Nephron progenitor cell (in vitro differentiated cells): Measurements from ENCODE around the gene SMYD2.
A peak's percentile ranks its signal among the peaks of the same experiment; 100 is the strongest.

ENCODE experiments used
- DNase-seq: peaks from one replicate; pipeline ENCODE4 v3.0.0; 2021
- H3K27ac Mint-ChIP-seq: 2 replicates; pipeline ENCODE4 v1.8.0; 2021; ENCODE audit warnings: mild to moderate bottlenecking, moderate library complexity, mixed read lengths
- H3K27me3 Mint-ChIP-seq: 2 replicates; pipeline ENCODE4 v1.8.0; 2021; ENCODE audit warnings: mild to moderate bottlenecking, low read depth, mixed read lengths; ENCODE audit not compliant: poor library complexity
- H3K36me3 Mint-ChIP-seq: 2 replicates; pipeline ENCODE4 v1.8.0; 2021; ENCODE audit warnings: low read depth, mixed read lengths
- H3K4me1 Mint-ChIP-seq: 2 replicates; pipeline ENCODE4 v1.8.0; 2021; ENCODE audit warnings: mixed read lengths
- H3K4me3 Mint-ChIP-seq: 2 replicates; pipeline ENCODE4 v1.8.0; 2021; ENCODE audit warnings: mild to moderate bottlenecking, moderate library complexity, mixed read lengths
- H3K9me3 Mint-ChIP-seq: 2 replicates; pipeline ENCODE4 v1.8.0; 2021; ENCODE audit warnings: mild to moderate bottlenecking, moderate library complexity, mixed read lengths
- TF ChIP-seq, protein P1 (sequence below): fragments of 200-600 bp; sonication (generic); IDR thresholded peaks from 2 replicates; pipeline ENCODE4 v1.5.0; 2021; ENCODE audit warnings: antibody characterized with exemption

Gene SMYD2

DNA sequence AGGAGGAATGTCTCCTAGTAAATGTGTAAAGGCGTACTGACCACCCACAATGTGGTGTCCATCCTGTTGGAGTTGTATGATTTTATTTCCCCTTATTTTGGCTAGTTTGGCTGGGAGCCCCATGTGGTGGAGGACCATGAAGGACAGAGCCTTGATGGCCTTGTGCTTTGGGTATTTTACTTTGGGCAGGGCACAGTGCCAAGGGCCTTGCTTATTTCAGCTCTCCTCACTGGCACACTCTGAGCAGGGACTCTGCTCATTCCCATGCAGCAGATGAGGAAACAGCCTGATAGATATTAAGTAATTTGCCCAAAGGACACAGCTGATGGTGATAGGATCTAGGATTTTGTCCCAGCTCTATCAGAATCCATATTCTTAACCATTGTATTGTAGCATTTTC is 50.2 kb downstream of the SMYD2 start:
- no peak for DNase-seq
- Mint-ChIP-seq H3K36me3 (peaks cover 20% of the 10 kb centered on the region), H3K4me1 (peaks cover 24% of the 10 kb centered on the region), H3K27ac (peak overlapping the region; percentile 23), H3K27me3 (peaks cover 7% of the 10 kb centered on the region), H3K9me3 (no peaks in the 10 kb centered on the region), H3K4me3 (no peak overlapping the region)
- TF ChIP-seq, protein P1, sequence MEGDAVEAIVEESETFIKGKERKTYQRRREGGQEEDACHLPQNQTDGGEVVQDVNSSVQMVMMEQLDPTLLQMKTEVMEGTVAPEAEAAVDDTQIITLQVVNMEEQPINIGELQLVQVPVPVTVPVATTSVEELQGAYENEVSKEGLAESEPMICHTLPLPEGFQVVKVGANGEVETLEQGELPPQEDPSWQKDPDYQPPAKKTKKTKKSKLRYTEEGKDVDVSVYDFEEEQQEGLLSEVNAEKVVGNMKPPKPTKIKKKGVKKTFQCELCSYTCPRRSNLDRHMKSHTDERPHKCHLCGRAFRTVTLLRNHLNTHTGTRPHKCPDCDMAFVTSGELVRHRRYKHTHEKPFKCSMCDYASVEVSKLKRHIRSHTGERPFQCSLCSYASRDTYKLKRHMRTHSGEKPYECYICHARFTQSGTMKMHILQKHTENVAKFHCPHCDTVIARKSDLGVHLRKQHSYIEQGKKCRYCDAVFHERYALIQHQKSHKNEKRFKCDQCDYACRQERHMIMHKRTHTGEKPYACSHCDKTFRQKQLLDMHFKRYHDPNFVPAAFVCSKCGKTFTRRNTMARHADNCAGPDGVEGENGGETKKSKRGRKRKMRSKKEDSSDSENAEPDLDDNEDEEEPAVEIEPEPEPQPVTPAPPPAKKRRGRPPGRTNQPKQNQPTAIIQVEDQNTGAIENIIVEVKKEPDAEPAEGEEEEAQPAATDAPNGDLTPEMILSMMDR = no peak

DNA sequence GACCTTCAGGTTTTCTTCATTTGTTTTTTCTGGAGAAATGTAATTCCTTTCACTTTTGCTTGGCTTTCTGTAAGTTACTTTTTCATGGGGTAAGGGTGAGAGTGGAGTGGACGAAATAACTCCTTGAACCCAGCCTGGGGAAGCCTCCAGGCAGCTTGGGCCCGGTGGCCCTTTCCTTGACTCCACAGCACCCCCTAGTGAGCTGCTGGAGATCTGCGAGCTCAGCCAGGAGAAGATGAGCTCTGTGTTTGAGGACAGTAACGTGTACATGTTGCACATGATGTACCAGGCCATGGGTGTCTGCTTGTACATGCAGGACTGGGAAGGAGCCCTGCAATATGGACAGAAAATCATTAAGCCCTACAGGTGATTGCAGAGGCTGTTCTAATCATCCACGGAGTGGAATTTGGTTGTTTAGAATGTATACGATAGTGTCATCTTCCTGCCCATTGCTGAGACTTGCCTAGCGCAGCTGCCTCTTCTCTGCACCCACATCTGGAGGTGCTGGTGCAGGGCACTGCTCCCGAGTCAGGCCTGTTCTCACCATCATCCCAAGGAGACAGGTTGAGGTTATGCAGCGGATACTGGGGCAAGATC is 51.0 kb downstream of the SMYD2 start:
- Mint-ChIP-seq H3K4me3 (no peak overlapping the region), H3K27me3 (peaks cover 7% of the 10 kb centered on the region), H3K9me3 (no peaks in the 10 kb centered on the region), H3K4me1 (peaks cover 30% of the 10 kb centered on the region), H3K27ac (no peak overlapping the region), H3K36me3 (peaks cover 25% of the 10 kb centered on the region)
- peak; percentile 69 for DNase-seq
- TF ChIP-seq, protein P1 = peak; percentile 87

DNA sequence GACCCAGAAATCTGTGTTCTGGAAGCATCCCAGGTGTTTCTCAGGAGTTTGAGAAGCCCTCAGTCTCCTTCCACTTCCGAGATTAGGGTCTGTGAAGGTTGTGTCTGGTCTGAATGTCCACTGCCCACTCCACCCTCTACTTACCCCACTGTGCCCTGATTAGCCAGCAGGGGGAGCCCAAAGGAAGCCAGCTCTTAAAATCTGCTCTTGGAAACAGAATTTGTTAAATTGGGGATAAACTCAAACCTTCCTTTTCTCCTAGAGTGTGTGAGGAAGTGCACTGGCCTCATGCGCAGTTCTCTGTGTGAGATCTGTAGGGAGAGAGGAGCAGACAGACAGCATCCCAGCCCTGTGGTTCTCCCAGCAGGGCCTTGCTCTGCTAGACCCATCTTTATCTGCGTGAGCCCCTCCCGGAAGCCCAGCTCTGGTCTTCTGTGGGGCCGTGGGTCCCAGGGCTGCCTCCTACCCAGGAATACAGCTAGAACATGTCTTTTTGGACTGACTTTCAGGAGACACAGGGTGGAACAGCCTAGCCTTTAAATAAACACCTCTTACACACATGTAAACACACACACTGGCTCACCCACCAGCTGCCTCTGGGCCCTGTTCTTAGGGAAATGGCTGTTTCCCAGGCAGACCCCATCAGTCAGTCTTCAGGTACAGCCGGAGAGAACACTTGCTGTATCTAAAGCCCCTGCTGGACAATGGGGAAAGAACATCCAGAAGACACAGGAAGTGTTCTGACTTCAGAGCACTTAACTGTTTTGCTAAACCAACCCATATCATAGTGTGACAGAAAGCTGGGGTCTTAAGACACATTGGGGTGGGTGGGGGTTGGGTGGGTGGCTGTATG is 52.2 kb downstream of the SMYD2 start:
- TF ChIP-seq, protein P1 = peak; percentile 77
- peaks cover 7% of the 10 kb centered on the region for H3K27me3 Mint-ChIP-seq
- H3K4me1 Mint-ChIP-seq = peaks cover 32% of the 10 kb centered on the region
- H3K4me3 Mint-ChIP-seq = no peak overlapping the region
- no peaks in the 10 kb centered on the region for H3K9me3 Mint-ChIP-seq
- peak; percentile 65 for DNase-seq
- H3K27ac Mint-ChIP-seq = peak overlapping the region; percentile 96
- H3K36me3 Mint-ChIP-seq = peaks cover 36% of the 10 kb centered on the region

DNA sequence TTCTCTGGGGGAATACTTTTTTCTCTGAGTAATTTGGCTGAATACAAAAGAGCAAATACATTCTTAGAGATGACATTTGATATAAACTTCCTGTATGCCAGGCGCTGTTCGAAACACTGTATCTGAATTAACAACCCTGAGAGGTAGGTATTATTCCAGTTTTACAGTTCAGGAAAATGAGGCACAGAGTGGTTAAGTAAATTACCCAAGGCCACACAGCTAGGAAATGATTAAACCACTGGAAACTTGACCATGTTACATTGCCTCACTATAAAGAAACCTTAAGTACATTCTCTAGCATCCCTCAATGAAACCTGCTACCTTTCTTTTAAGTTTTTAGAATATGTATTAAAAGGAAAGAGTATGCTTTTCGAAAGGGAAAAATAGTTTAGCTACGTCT is 54.6 kb downstream of the SMYD2 start:
- H3K9me3 Mint-ChIP-seq = no peaks in the 10 kb centered on the region
- H3K36me3 Mint-ChIP-seq = peaks cover 41% of the 10 kb centered on the region
- H3K27me3 Mint-ChIP-seq = peaks cover 7% of the 10 kb centered on the region
- H3K4me3 Mint-ChIP-seq = no peak overlapping the region
- DNase-seq = no peak
- H3K27ac Mint-ChIP-seq = no peak overlapping the region
- TF ChIP-seq, protein P1 = no peak
- H3K4me1 Mint-ChIP-seq = peaks cover 32% of the 10 kb centered on the region

DNA sequence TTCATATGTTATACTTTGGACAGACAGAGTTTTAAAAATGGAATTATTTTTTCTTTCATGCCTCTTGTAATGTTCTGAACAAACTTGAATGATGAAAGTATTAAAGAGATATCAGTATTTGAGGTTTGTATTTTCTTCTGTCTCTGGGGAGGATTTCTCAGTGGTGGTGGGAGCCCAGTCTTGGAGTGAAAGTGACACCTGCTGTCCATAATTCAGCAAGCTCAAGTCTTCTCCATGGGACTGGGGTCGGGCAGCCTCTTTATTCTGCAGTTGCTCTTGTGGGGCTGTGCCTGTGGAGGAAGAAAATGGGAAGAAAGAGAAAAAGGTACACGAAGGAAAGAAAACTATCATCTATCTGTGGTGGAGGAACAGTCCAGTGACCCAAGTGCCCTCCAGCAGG is 56.1 kb downstream of the SMYD2 start:
- DNase-seq = no peak
- Mint-ChIP-seq H3K27me3 (peaks cover 7% of the 10 kb centered on the region), H3K4me3 (no peak overlapping the region), H3K36me3 (peaks cover 40% of the 10 kb centered on the region), H3K9me3 (no peaks in the 10 kb centered on the region), H3K4me1 (peaks cover 32% of the 10 kb centered on the region), H3K27ac (peak overlapping the region; percentile 10)
- TF ChIP-seq, protein P1 = no peak
